ENCODE measurements around the gene NRG3. TPM values are rescaled to one million over a fixed set of nuclear protein-coding genes. Genes with fewer than 3 reads are reported as not detected.

The NRG3 gene
- total RNA-seq, 2 donors from 2014 or later, result not detected

GRCh38 chr10:82535457-82535856 is 660.5 kb downstream of the NRG3 start:
- DNase-seq (ENCODE audit: low spot score in 2 of 2) (no peak), ATAC-seq (no peak)
- H3K27ac Mint-ChIP-seq, result no peak overlapping the region
- peaks cover 4 to 5% of the 10 kb centered on the region in 2 donors for H3K9me3 Mint-ChIP-seq
- H3K36me3 Mint-ChIP-seq, result no peaks in the 10 kb centered on the region

GRCh38 chr10:82536668-82537067 is 661.7 kb downstream of the NRG3 start:
- no peaks in the 10 kb centered on the region for H3K36me3 Mint-ChIP-seq
- ATAC-seq, result no peak
- DNase-seq (ENCODE audit: low spot score in 2 of 2), result no peak

GRCh38 chr10:82538272-82538671 is 663.3 kb downstream of the NRG3 start:
- DNase-seq (ENCODE audit: low spot score in 2 of 2), result no peak
- ATAC-seq, result no peak
- Mint-ChIP-seq H3K27ac (no peak overlapping the region), H3K9me3 (peaks cover 5 to 6% of the 10 kb centered on the region in 2 donors), H3K36me3 (no peaks in the 10 kb centered on the region)

More at GRCh38 chr10:82536668-82537067, 661.7 kb downstream of the NRG3 start:
- H3K9me3 Mint-ChIP-seq, result peaks cover 5 to 6% of the 10 kb centered on the region in 2 donors
- H3K27ac Mint-ChIP-seq, result no peak overlapping the region

- Mint-ChIP-seq H3K9me3 (peaks cover 13 to 16% of the 10 kb centered on the region in 2 donors), H3K27ac (no peak overlapping the region), H3K36me3 (no peaks in the 10 kb centered on the region)
- DNase-seq (ENCODE audit: low spot score in 2 of 2), result no peak
- no peak for ATAC-seq
Measured at GRCh38 chr10:82543631-82544030, 668.6 kb downstream of the NRG3 start.

- Mint-ChIP-seq H3K27ac (no peak overlapping the region), H3K36me3 (no peaks in the 10 kb centered on the region), H3K9me3 (peaks cover 16 to 17% of the 10 kb centered on the region in 2 donors)
- DNase-seq (ENCODE audit: low spot score in 2 of 2), result no peak
- ATAC-seq, result no peak
Measured at GRCh38 chr10:82544377-82544776, 669.4 kb downstream of the NRG3 start.

- no peak overlapping the region for H3K27ac Mint-ChIP-seq
- ATAC-seq, result no peak
Measured at GRCh38 chr10:82551506-82551905, 676.5 kb downstream of the NRG3 start.

GRCh38 chr10:82552267-82552666 is 677.3 kb downstream of the NRG3 start:
- Mint-ChIP-seq H3K27ac (no peak overlapping the region), H3K9me3 (peaks cover 4 to 8% of the 10 kb centered on the region in 2 donors), H3K36me3 (no peaks in the 10 kb centered on the region)
- ATAC-seq, result no peak
- DNase-seq (ENCODE audit: low spot score in 2 of 2), result no peak

More at GRCh38 chr10:82551506-82551905, 676.5 kb downstream of the NRG3 start:
- DNase-seq (ENCODE audit: low spot score in 2 of 2), result no peak
- Mint-ChIP-seq H3K36me3 (no peaks in the 10 kb centered on the region), H3K9me3 (peaks cover 4 to 11% of the 10 kb centered on the region in 2 donors)

- no peak for ATAC-seq
- DNase-seq (ENCODE audit: low spot score in 2 of 2), result no peak
- H3K27ac Mint-ChIP-seq, result no peak overlapping the region
- no peaks in the 10 kb centered on the region for H3K36me3 Mint-ChIP-seq
- H3K9me3 Mint-ChIP-seq, result no peaks in the 10 kb centered on the region
Measured at GRCh38 chr10:82554381-82554780, 679.4 kb downstream of the NRG3 start.

- DNase-seq (ENCODE audit: low spot score in 2 of 2) (no peak), ATAC-seq (no peak)
- Mint-ChIP-seq H3K9me3 (no peaks in the 10 kb centered on the region), H3K36me3 (no peaks in the 10 kb centered on the region), H3K27ac (no peak overlapping the region)
Measured at GRCh38 chr10:82558014-82558607, 683.1 kb downstream of the NRG3 start.

- Mint-ChIP-seq H3K9me3 (peaks cover 9 to 13% of the 10 kb centered on the region in 2 donors), H3K27ac (no peak overlapping the region), H3K36me3 (peaks cover 0 to 4% of the 10 kb centered on the region in 2 donors)
- ATAC-seq (no peak), DNase-seq (ENCODE audit: low spot score in 2 of 2) (no peak)
Measured at GRCh38 chr10:82564353-82565196, 689.6 kb downstream of the NRG3 start.

- Mint-ChIP-seq H3K27ac (no peak overlapping the region), H3K9me3 (peaks cover 11 to 19% of the 10 kb centered on the region in 2 donors), H3K36me3 (peaks cover 0 to 4% of the 10 kb centered on the region in 2 donors)
- DNase-seq (ENCODE audit: low spot score in 2 of 2) (no peak), ATAC-seq (no peak)
Measured at GRCh38 chr10:82565197-82565575, 690.2 kb downstream of the NRG3 start.

- no peak for ATAC-seq
- Mint-ChIP-seq H3K36me3 (no peaks in the 10 kb centered on the region), H3K27ac (no peak overlapping the region), H3K9me3 (peaks cover 7 to 14% of the 10 kb centered on the region in 2 donors)
- DNase-seq (ENCODE audit: low spot score in 2 of 2), result no peak
Measured at GRCh38 chr10:82572744-82573143, 697.8 kb downstream of the NRG3 start.

- H3K36me3 Mint-ChIP-seq, result no peaks in the 10 kb centered on the region
- H3K27ac Mint-ChIP-seq, result no peak overlapping the region
- peaks cover 7 to 14% of the 10 kb centered on the region in 2 donors for H3K9me3 Mint-ChIP-seq
- ATAC-seq (no peak), DNase-seq (ENCODE audit: low spot score in 2 of 2) (no peak)
Measured at GRCh38 chr10:82574081-82574480, 699.1 kb downstream of the NRG3 start.

GRCh38 chr10:82575318-82575717 is 700.3 kb downstream of the NRG3 start:
- Mint-ChIP-seq H3K36me3 (no peaks in the 10 kb centered on the region), H3K27ac (no peak overlapping the region), H3K9me3 (peaks cover 2 to 11% of the 10 kb centered on the region in 2 donors)
- ATAC-seq (no peak), DNase-seq (ENCODE audit: low spot score in 2 of 2) (no peak)

- ATAC-seq (no peak), DNase-seq (ENCODE audit: low spot score in 2 of 2) (no peak)
- Mint-ChIP-seq H3K9me3 (peaks cover 5 to 14% of the 10 kb centered on the region in 2 donors), H3K27ac (no peak overlapping the region), H3K36me3 (no peaks in the 10 kb centered on the region)
Measured at GRCh38 chr10:82576093-82576492, 701.1 kb downstream of the NRG3 start.

GRCh38 chr10:82581940-82582339 is 706.9 kb downstream of the NRG3 start:
- ATAC-seq (no peak), DNase-seq (ENCODE audit: low spot score in 2 of 2) (no peak)
- no peaks in the 10 kb centered on the region for H3K36me3 Mint-ChIP-seq
- no peak overlapping the region for H3K27ac Mint-ChIP-seq
- H3K9me3 Mint-ChIP-seq, result peaks cover 3 to 9% of the 10 kb centered on the region in 2 donors

- ATAC-seq (no peak), DNase-seq (ENCODE audit: low spot score in 2 of 2) (no peak)
- H3K9me3 Mint-ChIP-seq, result peaks cover 8 to 9% of the 10 kb centered on the region in 2 donors
- H3K27ac Mint-ChIP-seq, result no peak overlapping the region
- H3K36me3 Mint-ChIP-seq, result no peaks in the 10 kb centered on the region
Measured at GRCh38 chr10:82591421-82591820, 716.4 kb downstream of the NRG3 start.

- peaks cover 7 to 8% of the 10 kb centered on the region in 2 donors for H3K9me3 Mint-ChIP-seq
Measured at GRCh38 chr10:82597840-82598239, 722.8 kb downstream of the NRG3 start.

More at GRCh38 chr10:82597840-82598239, 722.8 kb downstream of the NRG3 start:
- Mint-ChIP-seq H3K27ac (no peak overlapping the region), H3K36me3 (no peaks in the 10 kb centered on the region)
- ATAC-seq (no peak), DNase-seq (ENCODE audit: low spot score in 2 of 2) (no peak)

Measured in activated naive CD4-positive, alpha-beta T cell treated with anti-CD3 and anti-CD28 coated beads, Interleukin-2, amount 50 U/mL, for 72 hours (primary cell).